Neural cell (in vitro differentiated cells): ENCODE measurements around the gene AHSP. TPM values are rescaled to one million over a fixed set of nuclear protein-coding genes. Genes with fewer than 3 reads are reported as not detected.

Source experiments
- H2AFZ ChIP-seq: fragments of 200-600, 300-800 bp; sonication (generic), shearing (Covaris generic); 2 replicates; pipeline ENCODE4 v1.6.0; 2014; ENCODE audit warnings: low read depth, mild to moderate bottlenecking, antibody characterized with exemption, low read length, moderate library complexity
- H3F3A ChIP-seq: fragments of 200-600 bp; shearing (Covaris generic); 2 replicates; pipeline ENCODE4 v1.6.1; 2016; ENCODE audit warnings: mild to moderate bottlenecking, moderate library complexity, mixed read lengths, antibody characterized with exemption, low read length; ENCODE audit not compliant: insufficient read depth, poor library complexity, severe bottlenecking
- H3K27ac ChIP-seq: fragments of 200-600, 300-800 bp; sonication (generic), shearing (Covaris generic); 2 replicates; pipeline ENCODE4 v1.5.1; 2014; ENCODE audit warnings: mild to moderate bottlenecking, low read length, moderate library complexity
- H3K27me3 ChIP-seq: fragments of 300-800, 200-600 bp; sonication (generic), shearing (Covaris generic); 2 replicates; pipeline ENCODE4 v1.6.0; 2014; ENCODE audit warnings: mild to moderate bottlenecking, low read depth, low read length, moderate library complexity; ENCODE audit not compliant: insufficient read depth
- H3K36me3 ChIP-seq: fragments of 300-800, 200-600 bp; sonication (generic), shearing (Covaris generic); 2 replicates; pipeline ENCODE4 v1.5.1; 2014; ENCODE audit warnings: mild to moderate bottlenecking, antibody characterized with exemption, low read length, moderate library complexity; ENCODE audit not compliant: insufficient read depth
- H3K4me2 ChIP-seq: fragments of 300-800, 200-600 bp; sonication (generic), shearing (Covaris generic); 2 replicates; pipeline ENCODE4 v1.6.0; 2014; ENCODE audit warnings: mild to moderate bottlenecking, low read length
- H3K4me3 ChIP-seq: fragments of 300-800, 200-600 bp; sonication (generic), shearing (Covaris generic); 2 replicates; pipeline ENCODE4 v1.5.1; 2014; ENCODE audit warnings: mild to moderate bottlenecking, low read length, moderate library complexity
- H3K79me2 ChIP-seq: fragments of 200-600 bp; shearing (Covaris generic); replicated peaks from 2 replicates; pipeline ENCODE4 v1.6.0; 2014; ENCODE audit warnings: mild to moderate bottlenecking, low read length, moderate library complexity; ENCODE audit not compliant: insufficient read depth
- H3K9ac ChIP-seq: fragments of 300-800, 200-600 bp; sonication (generic), shearing (Covaris generic); 2 replicates; pipeline ENCODE4 v1.6.1; 2016; ENCODE audit warnings: mild to moderate bottlenecking, low read length, mixed read lengths
- H3K9me2 ChIP-seq: fragments of 200-600 bp; shearing (Covaris generic); 2 replicates; pipeline ENCODE4 v1.6.1; 2016; ENCODE audit warnings: mild to moderate bottlenecking, low read length, mixed read lengths; ENCODE audit not compliant: insufficient read depth
- H3K9me3 ChIP-seq: fragments of 200-600, 300-800 bp; sonication (generic), shearing (Covaris generic); 2 replicates; pipeline ENCODE4 v1.6.1; 2016; ENCODE audit warnings: mild to moderate bottlenecking, mixed run types, low read length, moderate library complexity, mixed read lengths
- H4K20me1 ChIP-seq: fragments of 200-600 bp; shearing (Covaris generic); 2 replicates; pipeline ENCODE4 v1.6.1; 2016; ENCODE audit warnings: mild to moderate bottlenecking, mixed run types; ENCODE audit not compliant: insufficient read depth
- CTCF ChIP-seq: fragments of 450-650 bp; IDR thresholded peaks from 2 replicates; pipeline ENCODE4 v1.5.1; 2014; ENCODE audit warnings: antibody characterized with exemption, mild to moderate bottlenecking, moderate library complexity; ENCODE audit not compliant: poor library complexity, severe bottlenecking
- EP300 ChIP-seq: fragments of 450-650 bp; conservative IDR thresholded peaks from 2 replicates; pipeline ENCODE4 v1.6.1; 2014; ENCODE audit warnings: antibody characterized with exemption, mild to moderate bottlenecking, moderate library complexity; ENCODE audit not compliant: poor library complexity, severe bottlenecking
- EZH2 ChIP-seq: fragments of 200-600, 300-800 bp; shearing (Covaris generic), sonication (generic); IDR thresholded peaks from 2 replicates; pipeline ENCODE4 v1.6.1; 2014; ENCODE audit warnings: antibody characterized with exemption, low read length, borderline replicate concordance, mild to moderate bottlenecking; ENCODE audit not compliant: insufficient read depth, poor library complexity, severe bottlenecking
- MXI1 ChIP-seq: fragments of 450-650 bp; conservative IDR thresholded peaks from 2 replicates; pipeline ENCODE4 v1.6.1; 2014; ENCODE audit warnings: antibody characterized with exemption, mild to moderate bottlenecking; ENCODE audit not compliant: poor library complexity, severe bottlenecking
- POLR2AphosphoS5 ChIP-seq: IDR thresholded peaks from 2 replicates; pipeline ENCODE4 v1.6.1; 2012
- RAD21 ChIP-seq: fragments of 450-650 bp; conservative IDR thresholded peaks from 2 replicates; pipeline ENCODE4 v1.6.1; 2014; ENCODE audit warnings: antibody characterized with exemption, mild to moderate bottlenecking, moderate library complexity
- SMC3 ChIP-seq: fragments of 450-650 bp; conservative IDR thresholded peaks from 2 replicates; pipeline ENCODE4 v1.6.1; 2014; ENCODE audit warnings: antibody characterized with exemption, mild to moderate bottlenecking, moderate library complexity; ENCODE audit not compliant: poor library complexity
- TAF1 ChIP-seq: IDR thresholded peaks from 2 replicates; pipeline ENCODE4 v1.6.1; 2012; ENCODE audit warnings: low read depth
- polyA plus RNA-seq: library from polyadenylated mRNA; depleted of rRNA; stranded (reverse); fragments of >200 nt; gene quantifications from 2 replicates; pipeline ENCODE4 v1.2.3, GENCODE V29; 2014
- TF ChIP-seq, protein P1 (sequence below): IDR thresholded peaks from 2 replicates; pipeline ENCODE4 v1.6.1; 2012; ENCODE audit warnings: borderline replicate concordance

The AHSP gene
- polyA plus RNA-seq, 1 donor from 2014 or later, result not detected

GRCh38 chr16:31535737-31536136 is 8.0 kb downstream of the AHSP start:
- H3K27ac ChIP-seq, result no peak overlapping the region
- H3K4me3 ChIP-seq, result no peak overlapping the region
- H3K79me2 ChIP-seq, result no peaks in the 10 kb centered on the region
- no peak overlapping the region for H3K9ac ChIP-seq
- no peak for TF ChIP-seq MXI1
- no peak for TF ChIP-seq TAF1
- TF ChIP-seq POLR2AphosphoS5, result no peak
- no peak for TF ChIP-seq SMC3
- TF ChIP-seq EP300, result no peak
- TF ChIP-seq EZH2, result no peak
- TF ChIP-seq RAD21, result no peak
- TF ChIP-seq CTCF, result no peak
- TF ChIP-seq, protein P1, sequence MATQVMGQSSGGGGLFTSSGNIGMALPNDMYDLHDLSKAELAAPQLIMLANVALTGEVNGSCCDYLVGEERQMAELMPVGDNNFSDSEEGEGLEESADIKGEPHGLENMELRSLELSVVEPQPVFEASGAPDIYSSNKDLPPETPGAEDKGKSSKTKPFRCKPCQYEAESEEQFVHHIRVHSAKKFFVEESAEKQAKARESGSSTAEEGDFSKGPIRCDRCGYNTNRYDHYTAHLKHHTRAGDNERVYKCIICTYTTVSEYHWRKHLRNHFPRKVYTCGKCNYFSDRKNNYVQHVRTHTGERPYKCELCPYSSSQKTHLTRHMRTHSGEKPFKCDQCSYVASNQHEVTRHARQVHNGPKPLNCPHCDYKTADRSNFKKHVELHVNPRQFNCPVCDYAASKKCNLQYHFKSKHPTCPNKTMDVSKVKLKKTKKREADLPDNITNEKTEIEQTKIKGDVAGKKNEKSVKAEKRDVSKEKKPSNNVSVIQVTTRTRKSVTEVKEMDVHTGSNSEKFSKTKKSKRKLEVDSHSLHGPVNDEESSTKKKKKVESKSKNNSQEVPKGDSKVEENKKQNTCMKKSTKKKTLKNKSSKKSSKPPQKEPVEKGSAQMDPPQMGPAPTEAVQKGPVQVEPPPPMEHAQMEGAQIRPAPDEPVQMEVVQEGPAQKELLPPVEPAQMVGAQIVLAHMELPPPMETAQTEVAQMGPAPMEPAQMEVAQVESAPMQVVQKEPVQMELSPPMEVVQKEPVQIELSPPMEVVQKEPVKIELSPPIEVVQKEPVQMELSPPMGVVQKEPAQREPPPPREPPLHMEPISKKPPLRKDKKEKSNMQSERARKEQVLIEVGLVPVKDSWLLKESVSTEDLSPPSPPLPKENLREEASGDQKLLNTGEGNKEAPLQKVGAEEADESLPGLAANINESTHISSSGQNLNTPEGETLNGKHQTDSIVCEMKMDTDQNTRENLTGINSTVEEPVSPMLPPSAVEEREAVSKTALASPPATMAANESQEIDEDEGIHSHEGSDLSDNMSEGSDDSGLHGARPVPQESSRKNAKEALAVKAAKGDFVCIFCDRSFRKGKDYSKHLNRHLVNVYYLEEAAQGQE, result no peak
- no peaks in the 10 kb centered on the region for H3K9me3 ChIP-seq
- H3K36me3 ChIP-seq, result no peaks in the 10 kb centered on the region
- no peaks in the 10 kb centered on the region for H4K20me1 ChIP-seq
- peaks cover 13% of the 10 kb centered on the region for H3K27me3 ChIP-seq
- no peak overlapping the region for H3K4me2 ChIP-seq
- no peaks in the 10 kb centered on the region for H3F3A ChIP-seq
- H3K9me2 ChIP-seq, result no peaks in the 10 kb centered on the region
- no peak overlapping the region for H2AFZ ChIP-seq

DNA sequence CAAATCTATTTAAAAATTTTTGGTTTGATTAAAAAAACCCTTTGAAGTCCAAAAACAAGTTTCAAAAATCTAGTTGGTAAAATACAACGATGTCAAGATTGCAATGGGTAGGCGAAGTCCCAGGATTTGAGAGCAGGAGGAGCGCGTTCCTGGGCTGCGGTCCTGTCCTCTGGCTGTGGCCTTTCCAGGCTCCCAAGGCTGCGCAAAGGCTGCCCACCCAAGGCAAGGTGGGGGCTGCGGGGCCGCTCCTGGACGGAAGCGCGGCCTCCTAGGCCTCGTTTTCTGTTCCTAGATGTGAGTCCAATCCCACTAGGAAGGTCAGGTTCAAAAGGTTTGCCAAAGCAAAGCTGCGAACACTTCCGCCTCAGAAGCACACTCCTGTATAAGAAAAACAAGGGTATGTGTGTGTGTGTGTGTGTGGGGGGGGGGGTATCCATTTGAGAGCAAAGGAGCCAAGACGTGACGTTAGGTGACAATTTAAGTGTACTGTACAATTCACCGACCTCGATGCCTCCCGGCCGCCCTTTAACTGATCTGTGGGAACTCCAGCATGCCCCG is 9.2 kb downstream of the AHSP start:
- Histone ChIP-seq H3K9me3 (no peaks in the 10 kb centered on the region), H2AFZ (no peak overlapping the region), H3K9ac (no peak overlapping the region), H3K27me3 (peaks cover 1% of the 10 kb centered on the region), H3K27ac (no peak overlapping the region), H4K20me1 (no peaks in the 10 kb centered on the region), H3K4me3 (no peak overlapping the region), H3K36me3 (no peaks in the 10 kb centered on the region), H3K9me2 (no peaks in the 10 kb centered on the region), H3F3A (no peaks in the 10 kb centered on the region), H3K4me2 (no peak overlapping the region), H3K79me2 (no peaks in the 10 kb centered on the region)
- TF ChIP-seq POLR2AphosphoS5 (no peak), RAD21 (no peak)
- TF ChIP-seq, protein P1, result no peak
